GM23338 (cell line): ENCODE results near the gene NUPR1. TPM values are rescaled to one million over a fixed set of nuclear protein-coding genes. Genes with fewer than 3 reads are reported as not detected.

Source experiments
- ATAC-seq: fragments of 200-7000 bp; cut with Tn5 transposase; 3 replicates; pipeline ENCODE4 v1.9.1; 2020
- DNase-seq: peaks from one replicate; pipeline ENCODE4 v3.0.0-alpha.2; 2015; ENCODE audit warnings: low spot score
- H2AFZ ChIP-seq: fragments of 200-600 bp; sonication (generic); 2 replicates; pipeline ENCODE4 v1.8.0; 2016; ENCODE audit warnings: antibody characterized with exemption, mild to moderate bottlenecking, moderate library complexity
- H3F3A ChIP-seq: fragments of 200-600 bp; sonication (generic); replicated peaks from 2 replicates; pipeline ENCODE4 v1.8.0; 2017; ENCODE audit warnings: antibody characterized with exemption, mixed run types, low read depth
- H3K27ac ChIP-seq: fragments of 200-600 bp; sonication (generic); 2 replicates; pipeline ENCODE4 v1.6.1; 2016; ENCODE audit warnings: low read depth
- H3K27me3 ChIP-seq: fragments of 200-600 bp; sonication (generic); 2 replicates; pipeline ENCODE4 v1.8.0; 2016; ENCODE audit warnings: mild to moderate bottlenecking, mixed run types, moderate library complexity; ENCODE audit not compliant: insufficient read depth
- H3K36me3 ChIP-seq: fragments of 200-600 bp; sonication (generic); 2 replicates; pipeline ENCODE4 v1.8.0; 2016; ENCODE audit warnings: mild to moderate bottlenecking; ENCODE audit not compliant: insufficient read depth
- H3K4me1 ChIP-seq: fragments of 200-600 bp; sonication (generic); 2 replicates; pipeline ENCODE4 v1.8.0; 2016; ENCODE audit warnings: mild to moderate bottlenecking, moderate library complexity; ENCODE audit not compliant: insufficient read depth
- H3K4me2 ChIP-seq: fragments of 200-600 bp; sonication (generic); 2 replicates; pipeline ENCODE4 v1.7.1; 2017; ENCODE audit warnings: mixed run types
- H3K4me3 ChIP-seq: fragments of 200-600 bp; sonication (generic); 2 replicates; pipeline ENCODE4 v1.6.1; 2016; ENCODE audit warnings: mixed run types
- H3K79me2 ChIP-seq: fragments of 200-600 bp; sonication (generic); replicated peaks from 2 replicates; pipeline ENCODE4 v1.8.0; 2017; ENCODE audit warnings: mild to moderate bottlenecking; ENCODE audit not compliant: insufficient read depth
- H3K9me2 ChIP-seq: fragments of 200-600 bp; sonication (generic); 2 replicates; pipeline ENCODE4 v1.8.0; 2017; ENCODE audit not compliant: insufficient read depth
- H4K20me1 ChIP-seq: fragments of 200-600 bp; sonication (generic); replicated peaks from 2 replicates; pipeline ENCODE4 v1.8.0; 2017; ENCODE audit warnings: mild to moderate bottlenecking; ENCODE audit not compliant: insufficient read depth
- H3K27ac Mint-ChIP-seq: 2 replicates; pipeline ENCODE4 v1.8.0; 2020; ENCODE audit warnings: inconsistent platforms, mild to moderate bottlenecking, moderate library complexity, mixed read lengths
- H3K27me3 Mint-ChIP-seq: 3 replicates; pipeline ENCODE4 v1.8.0; 2022; ENCODE audit warnings: low read depth, mild to moderate bottlenecking, moderate library complexity, mixed read lengths, inconsistent platforms; ENCODE audit not compliant: insufficient read depth, poor library complexity
- H3K36me3 Mint-ChIP-seq: 3 replicates; pipeline ENCODE4 v1.8.0; 2021; ENCODE audit warnings: low read depth, mild to moderate bottlenecking, inconsistent platforms, moderate library complexity, mixed read lengths
- H3K4me1 Mint-ChIP-seq: 3 replicates; pipeline ENCODE4 v1.8.0; 2020; ENCODE audit warnings: mild to moderate bottlenecking, inconsistent platforms, mixed read lengths
- H3K4me3 Mint-ChIP-seq: 3 replicates; pipeline ENCODE4 v1.8.0; 2021; ENCODE audit warnings: moderate library complexity, mild to moderate bottlenecking, inconsistent platforms, mixed read lengths
- H3K9me3 Mint-ChIP-seq: 3 replicates; pipeline ENCODE4 v1.8.0; 2020; ENCODE audit warnings: moderate library complexity, mild to moderate bottlenecking, inconsistent platforms, mixed read lengths
- EZH2 ChIP-seq: fragments of 200-600 bp; sonication (generic); IDR thresholded peaks from one replicate; pipeline ENCODE4 v1.8.0; 2017; ENCODE audit warnings: antibody characterized with exemption, mild to moderate bottlenecking, low read depth; ENCODE audit not compliant: unreplicated experiment
- JUNB ChIP-seq: IDR thresholded peaks from one replicate; pipeline ENCODE4 v1.6.1; 2016; ENCODE audit warnings: antibody characterized with exemption; ENCODE audit not compliant: unreplicated experiment
- NANOG ChIP-seq: IDR thresholded peaks from 2 replicates; pipeline ENCODE4 v1.6.1; 2016; ENCODE audit warnings: antibody characterized with exemption, borderline replicate concordance
- POLR2AphosphoS5 ChIP-seq: IDR thresholded peaks from 2 replicates; pipeline ENCODE4 v1.6.1; 2016; ENCODE audit warnings: antibody characterized with exemption, low read depth
- STAT1 ChIP-seq: IDR thresholded peaks from one replicate; pipeline ENCODE4 v1.6.1; 2016; ENCODE audit warnings: antibody characterized with exemption; ENCODE audit not compliant: unreplicated experiment
- polyA plus RNA-seq: library from polyadenylated mRNA; unstranded; fragments of >200 nt; fragmentation: Nextera tagmentation; extraction: Ambion mirVana; gene quantifications from 2 replicates; pipeline ENCODE4 v1.2.1, GENCODE V29; 2016
- total RNA-seq: library from RNA; depleted of rRNA; stranded (reverse); fragments of >200 nt; shearing (Covaris generic); gene quantifications from 2 replicates; pipeline ENCODE4 v1.2.3, GENCODE V29; 2014
- TF ChIP-seq, protein P1 (sequence below): IDR thresholded peaks from one replicate; pipeline ENCODE4 v1.6.1; 2018; ENCODE audit warnings: antibody characterized with exemption; ENCODE audit not compliant: unreplicated experiment
- TF ChIP-seq, protein P2 (sequence below), 2 experiments: fragments of 200-600 bp in 1 of 2; sonication (generic) in 1 of 2; conservative IDR thresholded peaks; 2 replicates each; pipeline versions ENCODE4 v1.5.1 to v1.6.1; 2016 to 2017; ENCODE audit warnings: antibody characterized with exemption in 2 of 2, low read depth in 2 of 2, mild to moderate bottlenecking in 2 of 2, moderate library complexity in 1 of 2

The NUPR1 gene
- total and polyA plus RNA-seq, 2 experiments from 2014 or later, result 0.03 to 0.48 TPM

DNA sequence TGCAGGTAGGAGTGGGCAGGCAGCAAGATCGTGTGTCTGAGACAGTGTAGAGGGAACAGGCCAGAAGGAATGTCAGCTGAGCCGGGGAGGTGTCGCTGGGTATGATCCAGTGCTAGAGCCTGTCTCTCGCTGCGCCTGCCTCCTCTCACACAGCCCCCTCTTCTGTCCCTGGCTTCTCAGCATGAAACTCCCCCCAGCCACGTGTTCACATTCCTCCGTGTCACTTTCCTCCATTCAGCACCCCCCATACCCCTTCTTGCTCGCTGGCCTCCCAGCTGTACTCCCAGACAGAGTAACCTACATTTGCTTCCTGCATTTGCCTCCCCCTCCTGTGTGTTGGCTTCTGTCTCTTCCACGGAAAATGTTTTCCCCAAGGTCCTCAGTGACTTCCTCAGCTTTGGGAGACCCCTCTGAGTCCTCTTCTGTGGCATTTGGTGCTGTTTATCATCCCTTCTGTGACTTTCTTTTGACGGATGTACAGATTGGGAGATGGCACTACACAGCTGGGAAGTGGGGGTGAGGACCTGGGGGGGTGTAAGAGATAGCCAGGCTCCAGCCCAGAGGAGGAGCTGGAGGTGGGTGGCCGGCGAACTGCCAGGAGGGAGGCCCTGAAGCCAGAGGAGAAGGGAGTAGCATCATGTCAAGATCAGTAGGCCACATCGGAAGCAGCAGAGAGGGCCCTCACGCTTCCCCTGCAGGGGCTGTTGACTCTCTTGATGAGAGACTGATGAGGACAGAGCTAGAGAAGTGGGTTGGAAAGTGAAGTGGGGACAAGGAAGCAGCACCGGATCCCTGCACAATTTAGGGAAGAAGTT is 34.1 kb upstream of the NUPR1 start (continued):
- TF ChIP-seq, protein P1, sequence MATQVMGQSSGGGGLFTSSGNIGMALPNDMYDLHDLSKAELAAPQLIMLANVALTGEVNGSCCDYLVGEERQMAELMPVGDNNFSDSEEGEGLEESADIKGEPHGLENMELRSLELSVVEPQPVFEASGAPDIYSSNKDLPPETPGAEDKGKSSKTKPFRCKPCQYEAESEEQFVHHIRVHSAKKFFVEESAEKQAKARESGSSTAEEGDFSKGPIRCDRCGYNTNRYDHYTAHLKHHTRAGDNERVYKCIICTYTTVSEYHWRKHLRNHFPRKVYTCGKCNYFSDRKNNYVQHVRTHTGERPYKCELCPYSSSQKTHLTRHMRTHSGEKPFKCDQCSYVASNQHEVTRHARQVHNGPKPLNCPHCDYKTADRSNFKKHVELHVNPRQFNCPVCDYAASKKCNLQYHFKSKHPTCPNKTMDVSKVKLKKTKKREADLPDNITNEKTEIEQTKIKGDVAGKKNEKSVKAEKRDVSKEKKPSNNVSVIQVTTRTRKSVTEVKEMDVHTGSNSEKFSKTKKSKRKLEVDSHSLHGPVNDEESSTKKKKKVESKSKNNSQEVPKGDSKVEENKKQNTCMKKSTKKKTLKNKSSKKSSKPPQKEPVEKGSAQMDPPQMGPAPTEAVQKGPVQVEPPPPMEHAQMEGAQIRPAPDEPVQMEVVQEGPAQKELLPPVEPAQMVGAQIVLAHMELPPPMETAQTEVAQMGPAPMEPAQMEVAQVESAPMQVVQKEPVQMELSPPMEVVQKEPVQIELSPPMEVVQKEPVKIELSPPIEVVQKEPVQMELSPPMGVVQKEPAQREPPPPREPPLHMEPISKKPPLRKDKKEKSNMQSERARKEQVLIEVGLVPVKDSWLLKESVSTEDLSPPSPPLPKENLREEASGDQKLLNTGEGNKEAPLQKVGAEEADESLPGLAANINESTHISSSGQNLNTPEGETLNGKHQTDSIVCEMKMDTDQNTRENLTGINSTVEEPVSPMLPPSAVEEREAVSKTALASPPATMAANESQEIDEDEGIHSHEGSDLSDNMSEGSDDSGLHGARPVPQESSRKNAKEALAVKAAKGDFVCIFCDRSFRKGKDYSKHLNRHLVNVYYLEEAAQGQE, result no peak
- no peak for TF ChIP-seq POLR2AphosphoS5
- no peak for TF ChIP-seq NANOG
- no peak for TF ChIP-seq STAT1
- no peak for TF ChIP-seq JUNB
- TF ChIP-seq EZH2, result no peak

DNA sequence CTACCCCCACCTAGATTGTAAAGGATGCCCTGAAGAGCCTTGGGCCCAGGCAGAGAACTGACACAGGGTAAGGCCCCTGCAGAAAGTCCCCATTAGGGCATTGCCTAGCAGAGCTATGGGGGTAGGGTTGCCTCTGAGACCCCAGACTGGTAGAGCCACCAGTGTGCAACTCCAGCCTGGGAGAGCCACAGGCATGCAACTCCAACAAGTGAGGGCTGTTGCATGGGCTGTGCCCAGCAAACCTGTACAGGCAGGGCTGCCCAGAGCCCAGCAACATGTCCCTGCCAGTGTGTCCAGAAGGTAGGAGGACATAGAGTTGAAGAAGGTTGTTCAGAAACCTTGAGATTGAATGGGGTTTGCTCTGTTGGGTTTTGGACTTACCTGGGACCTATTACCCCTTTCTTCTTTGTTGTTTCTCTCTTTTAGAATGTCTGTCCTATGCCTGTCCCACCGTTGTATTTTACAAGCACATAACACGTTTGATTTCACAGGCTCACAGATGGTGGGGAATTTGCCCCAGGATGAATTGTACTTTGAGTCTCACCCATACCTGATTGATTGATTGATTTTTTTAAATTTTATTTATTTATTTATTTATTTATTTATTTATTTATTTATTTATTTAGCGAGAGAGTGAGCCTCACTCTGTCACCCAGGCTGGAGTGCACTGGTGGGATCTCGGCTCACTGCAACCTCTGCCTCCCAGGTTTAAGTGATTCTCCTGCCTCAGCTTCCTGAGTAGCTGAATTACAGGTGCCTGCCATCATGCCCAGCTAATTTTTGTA is 31.4 kb upstream of the NUPR1 start:
- Histone ChIP-seq H3K4me1 (peaks cover 6% of the 10 kb centered on the region), H3K4me3 (no peak overlapping the region), H3K36me3 (peaks cover 4% of the 10 kb centered on the region; the same call in 1 of the 2 replicates), H3K27me3 (no peaks in the 10 kb centered on the region), H4K20me1 (no peaks in the 10 kb centered on the region), H3K4me2 (no peak overlapping the region), H3K79me2 (no peaks in the 10 kb centered on the region), H2AFZ (no peak overlapping the region), H3K9me2 (0 out of 2 replicates have a peak, but pooled peaks cover 2% of the 10 kb centered on the region), H3K27ac (no peak overlapping the region), H3F3A (no peaks in the 10 kb centered on the region)
- Mint-ChIP-seq H3K4me3 (no peak overlapping the region), H3K4me1 (peaks cover 30% of the 10 kb centered on the region), H3K9me3 (peaks cover 23% of the 10 kb centered on the region), H3K36me3 (peaks cover 19% of the 10 kb centered on the region), H3K27me3 (peaks cover 13% of the 10 kb centered on the region), H3K27ac (no peak overlapping the region)
- ATAC-seq, result no peak
- DNase-seq, result no peak
- TF ChIP-seq, protein P2, sequence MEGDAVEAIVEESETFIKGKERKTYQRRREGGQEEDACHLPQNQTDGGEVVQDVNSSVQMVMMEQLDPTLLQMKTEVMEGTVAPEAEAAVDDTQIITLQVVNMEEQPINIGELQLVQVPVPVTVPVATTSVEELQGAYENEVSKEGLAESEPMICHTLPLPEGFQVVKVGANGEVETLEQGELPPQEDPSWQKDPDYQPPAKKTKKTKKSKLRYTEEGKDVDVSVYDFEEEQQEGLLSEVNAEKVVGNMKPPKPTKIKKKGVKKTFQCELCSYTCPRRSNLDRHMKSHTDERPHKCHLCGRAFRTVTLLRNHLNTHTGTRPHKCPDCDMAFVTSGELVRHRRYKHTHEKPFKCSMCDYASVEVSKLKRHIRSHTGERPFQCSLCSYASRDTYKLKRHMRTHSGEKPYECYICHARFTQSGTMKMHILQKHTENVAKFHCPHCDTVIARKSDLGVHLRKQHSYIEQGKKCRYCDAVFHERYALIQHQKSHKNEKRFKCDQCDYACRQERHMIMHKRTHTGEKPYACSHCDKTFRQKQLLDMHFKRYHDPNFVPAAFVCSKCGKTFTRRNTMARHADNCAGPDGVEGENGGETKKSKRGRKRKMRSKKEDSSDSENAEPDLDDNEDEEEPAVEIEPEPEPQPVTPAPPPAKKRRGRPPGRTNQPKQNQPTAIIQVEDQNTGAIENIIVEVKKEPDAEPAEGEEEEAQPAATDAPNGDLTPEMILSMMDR (conservative IDR thresholded peaks at IDR 0.05; ENCODE audit: low read depth in 2 of 2), result no peak
- TF ChIP-seq STAT1 (no peak), EZH2 (no peak)
